Fibroblast of lung (primary cell): ENCODE results near the gene SUSD1. TPM values are rescaled to one million over a fixed set of nuclear protein-coding genes. Genes with fewer than 3 reads are reported as not detected.

Experiments
- DNase-seq, 2 donors: peaks; one replicate each; pipeline versions ENCODE4 v3.0.0 to v3.0.0-alpha.2; 2010; ENCODE audit warnings: low read depth in 2 of 2
- H2AFZ ChIP-seq: 2 replicates; pipeline ENCODE4 v1.5.1; 2012; ENCODE audit warnings: low read length, control low read depth, inconsistent platforms
- H3K27ac ChIP-seq: 2 replicates; pipeline ENCODE4 v1.5.1; 2011; ENCODE audit warnings: low read length, control low read depth; ENCODE audit not compliant: insufficient read depth
- H3K27me3 ChIP-seq: 2 replicates; pipeline ENCODE4 v1.5.1; 2011; ENCODE audit warnings: mild to moderate bottlenecking, low read length; ENCODE audit not compliant: control insufficient read depth, insufficient read depth
- H3K36me3 ChIP-seq: 2 replicates; pipeline ENCODE4 v1.5.1; 2011; ENCODE audit warnings: low read length; ENCODE audit not compliant: control insufficient read depth, insufficient read depth
- H3K4me1 ChIP-seq: 2 replicates; pipeline ENCODE4 v1.5.1; 2011; ENCODE audit warnings: low read length; ENCODE audit not compliant: control insufficient read depth, insufficient read depth; ENCODE audit errors: extremely low read depth
- H3K4me2 ChIP-seq: 2 replicates; pipeline ENCODE4 v1.5.1; 2011; ENCODE audit warnings: low read length, control low read depth; ENCODE audit not compliant: insufficient read depth; ENCODE audit errors: extremely low read depth
- H3K4me3 ChIP-seq, 4 experiments: fragments of 200-600 bp in 1 of 4; sonication (generic) in 1 of 4; replicated peaks in 1 of 4; 2 replicates each; pipeline ENCODE4 v1.5.1; 2011 to 2016; ENCODE audit warnings: low read length in 4 of 4, low read depth in 3 of 4, mild to moderate bottlenecking in 3 of 4, control low read depth in 2 of 4, inconsistent platforms in 1 of 4, mixed read lengths in 1 of 4; ENCODE audit not compliant: insufficient read depth in 1 of 4; ENCODE audit errors: control extremely low read depth in 1 of 4
- H3K79me2 ChIP-seq: 2 replicates; pipeline ENCODE4 v1.5.1; 2012; ENCODE audit warnings: mild to moderate bottlenecking, low read length, inconsistent platforms; ENCODE audit not compliant: control insufficient read depth, insufficient read depth
- H3K9ac ChIP-seq: 2 replicates; pipeline ENCODE4 v1.5.1; 2011; ENCODE audit warnings: mild to moderate bottlenecking, low read length, control low read depth; ENCODE audit not compliant: insufficient read depth
- H3K9me3 ChIP-seq: 2 replicates; pipeline ENCODE4 v1.5.1; 2012; ENCODE audit warnings: low read depth, low read length; ENCODE audit not compliant: control insufficient read depth, insufficient read depth
- H4K20me1 ChIP-seq: 2 replicates; pipeline ENCODE4 v1.5.1; 2011; ENCODE audit warnings: low read length; ENCODE audit not compliant: control insufficient read depth, insufficient read depth; ENCODE audit errors: extremely low read depth
- EZH2 ChIP-seq: IDR thresholded peaks from 2 replicates; pipeline ENCODE4 v1.5.1; 2012; ENCODE audit warnings: low read length, control low read depth, mild to moderate bottlenecking; ENCODE audit errors: missing control alignments
- polyA plus RNA-seq, 2 donors: library from polyadenylated mRNA; depleted of rRNA in 1 of 2; stranded (reverse) in 1 of 2; unstranded in 1 of 2; fragments of >200 nt; gene quantifications; 2 replicates each; pipeline ENCODE4 v1.2.1, GENCODE V29; 2011 to 2012; ENCODE audit warnings: missing spikeins in 1 of 2
- total RNA-seq: library from RNA; depleted of rRNA; stranded (reverse); fragments of >200 nt; gene quantifications from 2 replicates; pipeline ENCODE4 v1.2.1, GENCODE V29; 2014
- TF ChIP-seq, protein P1 (sequence below), 2 donors: IDR thresholded peaks in 1 of 2; conservative IDR thresholded peaks in 1 of 2; 1 replicate in 1 of 2; 2 replicates in 1 of 2; pipeline ENCODE4 v1.5.1; 2011 to 2012; ENCODE audit warnings: low read length in 2 of 2, control low read depth in 1 of 2, inconsistent platforms in 1 of 2, low read depth in 1 of 2, mild to moderate bottlenecking in 1 of 2

Gene SUSD1
- total and polyA plus RNA-seq, 2 donors (not counting 1 experiment from before 2014, with no cell fraction given), result 27.4 to 28.6 TPM

DNA sequence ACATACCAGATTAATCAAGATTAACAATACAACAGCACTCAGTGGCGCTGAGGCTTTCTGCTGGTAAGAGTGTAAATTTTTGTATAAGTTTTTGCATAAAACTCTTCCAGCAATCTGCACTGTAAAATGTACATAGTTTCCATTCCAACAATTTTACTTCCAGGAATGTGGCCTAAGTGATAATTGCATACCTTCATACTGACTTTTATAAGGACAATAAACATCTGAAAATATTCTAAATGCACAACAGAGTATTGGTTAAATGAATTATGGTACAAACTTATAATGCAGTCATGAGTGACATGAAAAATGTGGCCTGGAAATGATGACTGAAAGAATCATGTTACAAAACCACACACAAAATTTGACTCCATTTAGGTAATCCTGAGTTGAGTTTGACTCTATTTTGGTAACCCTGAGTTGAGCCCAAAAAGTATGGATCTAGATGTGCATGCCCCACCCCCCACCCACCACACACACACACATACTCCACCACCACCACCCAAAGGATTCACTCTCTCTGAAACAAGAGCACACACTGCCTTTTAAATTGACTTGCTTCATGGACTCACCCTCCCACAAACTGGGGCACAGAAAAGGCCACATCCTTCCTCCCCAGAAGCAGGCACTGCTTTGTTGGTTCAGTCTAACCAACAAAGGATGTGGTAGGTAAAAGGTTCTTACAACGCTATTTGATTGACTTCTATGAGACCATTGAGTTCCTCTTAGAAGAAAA lies 137.6 kb downstream of the SUSD1 start:
- Histone ChIP-seq H3K4me2 (no peak overlapping the region), H3K36me3 (no peaks in the 10 kb centered on the region), H3K9me3 (no peaks in the 10 kb centered on the region), H3K79me2 (peaks cover 2% of the 10 kb centered on the region), H3K4me3 (no peak overlapping the region), H3K9ac (no peak overlapping the region), H2AFZ (no peak overlapping the region), H3K27me3 (no peaks in the 10 kb centered on the region), H4K20me1 (no peaks in the 10 kb centered on the region), H3K27ac (peak overlapping the region; percentile 74), H3K4me1 (peaks cover 36% of the 10 kb centered on the region)
- DNase-seq, result peak; percentile 53 to 88
- TF ChIP-seq, protein P1, sequence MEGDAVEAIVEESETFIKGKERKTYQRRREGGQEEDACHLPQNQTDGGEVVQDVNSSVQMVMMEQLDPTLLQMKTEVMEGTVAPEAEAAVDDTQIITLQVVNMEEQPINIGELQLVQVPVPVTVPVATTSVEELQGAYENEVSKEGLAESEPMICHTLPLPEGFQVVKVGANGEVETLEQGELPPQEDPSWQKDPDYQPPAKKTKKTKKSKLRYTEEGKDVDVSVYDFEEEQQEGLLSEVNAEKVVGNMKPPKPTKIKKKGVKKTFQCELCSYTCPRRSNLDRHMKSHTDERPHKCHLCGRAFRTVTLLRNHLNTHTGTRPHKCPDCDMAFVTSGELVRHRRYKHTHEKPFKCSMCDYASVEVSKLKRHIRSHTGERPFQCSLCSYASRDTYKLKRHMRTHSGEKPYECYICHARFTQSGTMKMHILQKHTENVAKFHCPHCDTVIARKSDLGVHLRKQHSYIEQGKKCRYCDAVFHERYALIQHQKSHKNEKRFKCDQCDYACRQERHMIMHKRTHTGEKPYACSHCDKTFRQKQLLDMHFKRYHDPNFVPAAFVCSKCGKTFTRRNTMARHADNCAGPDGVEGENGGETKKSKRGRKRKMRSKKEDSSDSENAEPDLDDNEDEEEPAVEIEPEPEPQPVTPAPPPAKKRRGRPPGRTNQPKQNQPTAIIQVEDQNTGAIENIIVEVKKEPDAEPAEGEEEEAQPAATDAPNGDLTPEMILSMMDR (conservative IDR thresholded peaks at IDR 0.05 in 1 of 2, IDR thresholded peaks at IDR 0.05 in 1 of 2; ENCODE audit: low read depth in 1 of 2, low read length in 2 of 2), result no peak
- no peak for TF ChIP-seq EZH2

- Histone ChIP-seq H3K4me1 (peaks cover 34% of the 10 kb centered on the region), H3K9ac (no peak overlapping the region), H3K27me3 (no peaks in the 10 kb centered on the region), H3K36me3 (no peaks in the 10 kb centered on the region), H2AFZ (no peak overlapping the region), H3K79me2 (peaks cover 2% of the 10 kb centered on the region), H3K27ac (peak overlapping the region; percentile 47), H3K9me3 (no peaks in the 10 kb centered on the region), H4K20me1 (no peaks in the 10 kb centered on the region), H3K4me3 (no peak overlapping the region), H3K4me2 (no peak overlapping the region)
- TF ChIP-seq, protein P1 (conservative IDR thresholded peaks at IDR 0.05 in 1 of 2, IDR thresholded peaks at IDR 0.05 in 1 of 2; ENCODE audit: low read depth in 1 of 2, low read length in 2 of 2), result no peak
- no peak for TF ChIP-seq EZH2
- DNase-seq, result no peak
These were observed 139.8 kb downstream of the SUSD1 start for GRCh38 chr9:112035166-112035826.

DNA sequence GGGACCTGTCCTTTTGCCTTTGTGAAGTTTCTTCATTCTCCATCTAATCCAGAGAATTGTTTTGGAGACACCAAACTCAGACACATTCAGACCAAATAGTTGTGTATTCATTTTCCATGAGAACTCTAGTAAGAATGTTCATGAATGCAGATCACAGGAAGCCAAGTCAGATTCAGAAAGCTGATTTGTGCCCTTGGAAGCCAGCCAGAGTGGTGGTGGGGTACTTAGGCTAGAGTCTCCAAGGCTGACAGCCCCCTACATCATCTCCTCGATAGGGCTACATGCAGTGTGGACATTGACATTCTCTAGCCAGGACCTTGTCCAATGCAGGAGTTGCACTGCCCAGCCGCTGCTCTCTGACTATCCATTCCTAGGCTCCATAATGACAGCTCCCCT lies 140.9 kb downstream of the SUSD1 start:
- Histone ChIP-seq H3K27ac (peak overlapping the region; percentile 10), H3K4me1 (peaks cover 38% of the 10 kb centered on the region), H3K27me3 (no peaks in the 10 kb centered on the region), H3K36me3 (no peaks in the 10 kb centered on the region), H3K4me2 (no peak overlapping the region), H3K9me3 (no peaks in the 10 kb centered on the region), H2AFZ (no peak overlapping the region), H3K79me2 (no peaks in the 10 kb centered on the region), H3K9ac (no peak overlapping the region), H3K4me3 (no peak overlapping the region), H4K20me1 (no peaks in the 10 kb centered on the region)
- no peak for TF ChIP-seq EZH2
- TF ChIP-seq, protein P1 (conservative IDR thresholded peaks at IDR 0.05 in 1 of 2, IDR thresholded peaks at IDR 0.05 in 1 of 2; ENCODE audit: low read depth in 1 of 2, low read length in 2 of 2), result no peak
- DNase-seq, result peak in 1 of 2 donors; percentile 38
